Retinal pigment epithelial cell (primary cell): ENCODE data around the gene ADAMTSL5.

ENCODE experiments used
- DNase-seq: peaks from one replicate; pipeline ENCODE4 v3.0.0-alpha.2; 2010; ENCODE audit warnings: low read depth
- H3K4me3 ChIP-seq: 2 replicates; pipeline ENCODE4 v1.5.1; 2011; ENCODE audit warnings: mild to moderate bottlenecking, low read length, control low read depth, moderate library complexity
- CTCF ChIP-seq: conservative IDR thresholded peaks from 2 replicates; pipeline ENCODE4 v1.5.1; 2011; ENCODE audit warnings: low read depth, low read length, control low read depth, inconsistent platforms

Gene ADAMTSL5

GRCh38 chr19:1510807-1511206 lies 2.0 kb downstream of the ADAMTSL5 start:
- DNase-seq, result no peak
- H3K4me3 ChIP-seq, result peak overlapping the region; percentile 14
- TF ChIP-seq CTCF, result no peak

GRCh38 chr19:1510442-1510806 lies 2.4 kb downstream of the ADAMTSL5 start:
- DNase-seq, result no peak
- H3K4me3 ChIP-seq, result peak overlapping the region; percentile 14
- no peak for TF ChIP-seq CTCF

- no peak for TF ChIP-seq CTCF
- no peak for DNase-seq
- no peak overlapping the region for H3K4me3 ChIP-seq
Measured at GRCh38 chr19:1509602-1510441, 3.0 kb downstream of the ADAMTSL5 start.

GRCh38 chr19:1508507-1508856 lies 4.3 kb downstream of the ADAMTSL5 start:
- TF ChIP-seq CTCF, result no peak
- DNase-seq, result no peak
- H3K4me3 ChIP-seq, result peak overlapping the region; percentile 10

GRCh38 chr19:1507763-1508506 lies 4.9 kb downstream of the ADAMTSL5 start:
- peak; percentile 89 for DNase-seq
- peak overlapping the region; percentile 53 for H3K4me3 ChIP-seq
- no peak for TF ChIP-seq CTCF

GRCh38 chr19:1507192-1507660 lies 5.6 kb downstream of the ADAMTSL5 start:
- TF ChIP-seq CTCF, result no peak
- H3K4me3 ChIP-seq, result peak overlapping the region; percentile 7
- no peak for DNase-seq
